MCF 10A (cell line): ENCODE results near the gene KREMEN2. TPM values are rescaled to one million over a fixed set of nuclear protein-coding genes. Genes with fewer than 3 reads are reported as not detected.

Experiments
- BruUV-seq: library from RNA; stranded (reverse); fragments of 400-500 nt; replicated peaks from 2 replicates; lab custom pipeline; 2021; lab: Mats Ljungman, UMichigan
- CTCF ChIA-PET: fragments of 300-600 bp; sonication (Branson Sonifier 250); formaldehyde crosslinking; extraction: SDS; loops from one replicate; lab custom pipeline; 2021; ENCODE audit warnings: antibody characterized with exemption, inconsistent platforms; lab: Yijun Ruan, JAX
- POLR2A ChIA-PET: fragments of 300-600, 350-650 bp; sonication (Branson Sonifier 250); formaldehyde crosslinking; extraction: SDS; loops from one replicate; lab custom pipeline; 2020; ENCODE audit warnings: antibody characterized with exemption, inconsistent platforms; lab: Yijun Ruan, JAX
- DNase-seq: peaks from one replicate; pipeline ENCODE4 v3.0.0-alpha.2; 2018; ENCODE audit not compliant: unreplicated experiment
- H3K27ac Mint-ChIP-seq: one replicate; pipeline ENCODE4 v1.8.0; 2022; ENCODE audit warnings: mild to moderate bottlenecking, low read depth, mixed read lengths; ENCODE audit not compliant: unreplicated experiment
- H3K27me3 Mint-ChIP-seq: one replicate; pipeline ENCODE4 v1.8.0; 2022; ENCODE audit warnings: mixed read lengths; ENCODE audit not compliant: insufficient read depth, unreplicated experiment
- H3K36me3 Mint-ChIP-seq: one replicate; pipeline ENCODE4 v1.8.0; 2022; ENCODE audit warnings: mild to moderate bottlenecking, moderate library complexity, mixed read lengths; ENCODE audit not compliant: insufficient read depth, unreplicated experiment
- H3K4me1 Mint-ChIP-seq: one replicate; pipeline ENCODE4 v1.8.0; 2022; ENCODE audit warnings: mixed read lengths; ENCODE audit not compliant: insufficient read depth, unreplicated experiment
- H3K4me3 Mint-ChIP-seq: one replicate; pipeline ENCODE4 v1.8.0; 2022; ENCODE audit warnings: mild to moderate bottlenecking, moderate library complexity, mixed read lengths; ENCODE audit not compliant: unreplicated experiment
- H3K9me3 Mint-ChIP-seq: one replicate; pipeline ENCODE4 v1.8.0; 2022; ENCODE audit warnings: mixed read lengths; ENCODE audit not compliant: unreplicated experiment
- CTCF ChIP-seq: fragments of 200-600 bp; IDR thresholded peaks from one replicate; pipeline ENCODE4 v1.8.0; 2022; ENCODE audit warnings: antibody characterized with exemption, mild to moderate bottlenecking; ENCODE audit not compliant: unreplicated experiment
- intact Hi-C: fragments of 100-400 bp; cut with micrococcal nuclease; formaldehyde crosslinking; loops from 2 replicates; pipeline ENCODE4 v1.14.1; 2022
- total RNA-seq: library from RNA; stranded (reverse); gene quantifications from 2 replicates; pipeline ENCODE4 v1.2.3, GENCODE V29; 2022

Gene KREMEN2
- total RNA-seq, 1 experiment from 2014 or later, result 0.42 TPM

GRCh38 chr16:2970563-2970962 is 6.5 kb downstream of the KREMEN2 start:
- Mint-ChIP-seq H3K4me3 (peak overlapping the region; percentile 68), H3K9me3 (no peaks in the 10 kb centered on the region), H3K4me1 (peaks cover 5% of the 10 kb centered on the region), H3K27ac (no peak overlapping the region), H3K36me3 (no peaks in the 10 kb centered on the region), H3K27me3 (no peaks in the 10 kb centered on the region)
- ChIA-PET POLR2A (interaction anchor here (0.6 to 2.8 kb wide), 6 partner anchors 10 to 1290 kb away, joined by 3 to 19 read pairs (median 4); partner anchors contain the start of genes FLYWCH1 and PKMYT1), CTCF (interaction anchor here (0.6 to 0.7 kb wide), 4 partner anchors 12 to 1987 kb away, joined by 3 read pairs; no protein-coding TSS in a partner anchor)
- intact Hi-C loops, result no loop called here
- BruUV-seq, result no TSS peak
- DNase-seq, result no peak
- no peak for TF ChIP-seq CTCF

DNA sequence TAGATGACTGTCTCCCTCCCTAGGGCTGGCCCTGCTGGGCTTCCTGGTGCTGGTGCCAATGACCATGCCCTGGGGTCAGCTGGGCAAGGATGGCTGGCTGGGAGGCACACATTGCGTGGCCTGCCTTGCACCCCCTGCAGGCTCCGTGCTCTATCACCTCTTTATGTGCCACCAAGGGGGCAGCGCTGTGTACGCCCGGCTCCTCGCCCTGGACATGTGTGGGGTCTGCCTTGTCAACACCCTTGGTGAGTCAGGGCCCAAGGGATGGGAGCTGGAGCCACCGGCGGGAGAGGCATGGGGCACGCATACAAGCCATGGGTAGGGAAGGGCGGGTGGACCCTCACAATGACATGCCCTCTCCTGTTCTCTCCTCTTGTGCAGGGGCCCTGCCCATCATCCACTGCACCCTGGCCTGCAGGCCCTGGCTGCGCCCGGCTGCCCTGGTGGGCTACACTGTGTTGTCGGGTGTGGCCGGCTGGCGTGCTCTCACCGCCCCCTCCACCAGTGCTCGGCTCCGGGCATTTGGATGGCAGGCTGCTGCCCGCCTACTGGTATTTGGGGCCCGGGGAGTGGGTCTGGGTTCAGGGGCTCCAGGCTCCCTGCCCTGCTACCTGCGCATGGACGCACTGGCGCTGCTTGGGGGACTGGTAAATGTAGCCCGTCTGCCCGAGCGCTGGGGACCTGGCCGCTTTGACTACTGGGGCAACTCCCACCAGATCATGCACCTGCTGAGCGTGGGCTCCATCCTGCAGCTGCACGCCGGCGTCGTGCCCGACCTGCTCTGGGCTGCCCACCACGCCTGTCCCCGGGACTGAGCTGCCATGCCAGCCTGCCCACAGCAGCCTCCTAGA is 7.3 kb downstream of the KREMEN2 start:
- Mint-ChIP-seq H3K4me3 (peak overlapping the region; percentile 68), H3K9me3 (no peaks in the 10 kb centered on the region), H3K4me1 (peaks cover 5% of the 10 kb centered on the region), H3K36me3 (no peaks in the 10 kb centered on the region), H3K27ac (peak overlapping the region; percentile 4), H3K27me3 (no peaks in the 10 kb centered on the region)
- ChIA-PET POLR2A (interaction anchor here (0.6 to 1.5 kb wide), 3 partner anchors 9 to 20 kb away, joined by 3 to 5 read pairs (median 5); partner anchors contain the start of gene PKMYT1), CTCF (interaction anchor here (0.6 kb wide), 3 partner anchors 24 to 978 kb away, joined by 3 read pairs; no protein-coding TSS in a partner anchor)
- intact Hi-C loops, result no loop called here
- no peak for TF ChIP-seq CTCF
- no TSS peak for BruUV-seq
- no peak for DNase-seq

GRCh38 chr16:2971985-2972784 is 8.1 kb downstream of the KREMEN2 start:
- H3K9me3 Mint-ChIP-seq, result no peaks in the 10 kb centered on the region
- peak overlapping the region; percentile 4 for H3K27ac Mint-ChIP-seq
- H3K4me3 Mint-ChIP-seq, result no peak overlapping the region
- no peak for TF ChIP-seq CTCF
- BruUV-seq, result no TSS peak
- peaks cover 5% of the 10 kb centered on the region for H3K4me1 Mint-ChIP-seq
- no peaks in the 10 kb centered on the region for H3K36me3 Mint-ChIP-seq
- no peak for DNase-seq
- H3K27me3 Mint-ChIP-seq, result no peaks in the 10 kb centered on the region
- intact Hi-C loops, result no loop called here
- ChIA-PET CTCF (interaction anchor here (0.6 kb wide), 3 partner anchors 16 to 979 kb away, joined by 3 to 4 read pairs (median 3); partner anchors contain the start of gene TNFRSF12A), POLR2A (interaction anchor here (1.4 to 1.5 kb wide), 2 partner anchors 8 to 19 kb away, joined by 5 read pairs; partner anchors contain the start of gene PKMYT1)

DNA sequence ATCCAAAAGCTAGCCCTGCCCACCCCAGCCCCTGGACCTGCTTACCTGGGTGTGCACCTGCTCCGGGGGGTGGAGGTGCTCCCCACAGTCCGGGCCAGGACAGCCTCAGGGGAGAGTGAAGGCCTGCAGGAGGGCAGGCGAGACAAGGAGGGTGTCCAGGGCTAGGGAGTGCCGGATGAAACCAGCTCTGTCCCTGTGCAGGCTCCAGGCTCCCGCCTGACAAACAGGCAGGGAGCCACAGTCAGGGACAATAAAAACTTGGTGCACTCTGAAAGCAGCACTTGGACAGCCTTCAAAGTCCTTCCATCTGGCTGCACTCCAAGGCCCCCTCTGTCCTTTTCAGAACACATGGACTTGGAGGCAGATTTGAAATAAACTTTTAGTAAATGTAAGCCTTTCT is 9.0 kb downstream of the KREMEN2 start:
- Mint-ChIP-seq H3K4me3 (no peak overlapping the region), H3K27me3 (no peaks in the 10 kb centered on the region), H3K27ac (no peak overlapping the region), H3K36me3 (no peaks in the 10 kb centered on the region), H3K4me1 (peaks cover 5% of the 10 kb centered on the region), H3K9me3 (no peaks in the 10 kb centered on the region)
- no peak for TF ChIP-seq CTCF
- DNase-seq, result no peak
- intact Hi-C loops, result no loop called here
- POLR2A ChIA-PET, result no interaction called here
- CTCF ChIA-PET, result no interaction called here
- TSS peak; percentile 30 for BruUV-seq
